HepG2 (cell line): Measurements from ENCODE around the gene RPS5. TPM values are rescaled to one million over a fixed set of nuclear protein-coding genes. Genes with fewer than 3 reads are reported as not detected.
A peak's percentile ranks its signal among the peaks of the same experiment; 100 is the strongest.

Experiments used
- EEA1 ChIP-seq: sonication (generic); formaldehyde crosslinking; IDR thresholded peaks from 2 replicates; pipeline ENCODE4 v1.5.1; 2020; ENCODE audit warnings: mild to moderate bottlenecking, missing genetic modification reagents, borderline replicate concordance
- ISX ChIP-seq: sonication (generic); formaldehyde crosslinking; conservative IDR thresholded peaks from 2 replicates; pipeline ENCODE4 v1.5.0; 2020; ENCODE audit warnings: missing genetic modification reagents
- MXD4 ChIP-seq: IDR thresholded peaks from 2 replicates; pipeline ENCODE4 v1.6.1; 2016; ENCODE audit warnings: mild to moderate bottlenecking, missing biosample characterization, missing genetic modification reagents
- MYC ChIP-seq: sonication (generic); formaldehyde crosslinking; IDR thresholded peaks from 2 replicates; pipeline ENCODE4 v1.9.0; 2021; ENCODE audit warnings: missing genetic modification reagents, borderline replicate concordance
- NR2F1 ChIP-seq, 2 experiments: fragments of 450-650 bp in 1 of 2; formaldehyde crosslinking in 1 of 2; IDR thresholded peaks; 2 replicates each; pipeline versions ENCODE4 v1.5.0 to v1.6.1; 2016 to 2020; ENCODE audit warnings: mild to moderate bottlenecking in 1 of 2, missing compliant biosample characterization in 1 of 2, missing genetic modification reagents in 1 of 2, moderate library complexity in 1 of 2
- PCBP2 ChIP-seq: fragments of 200-400 bp; formaldehyde crosslinking; optimal IDR thresholded peaks from 2 replicates; pipeline ENCODE3; 2018; ENCODE audit warnings: low read length, low read depth; ENCODE audit not compliant: poor library complexity, severe bottlenecking
- PRDM4 ChIP-seq: sonication (generic); formaldehyde crosslinking; IDR thresholded peaks from 2 replicates; pipeline ENCODE4 v1.9.0; 2021; ENCODE audit warnings: missing genetic modification reagents, borderline replicate concordance
- RBM39 ChIP-seq: fragments of 200-400 bp; formaldehyde crosslinking; IDR thresholded peaks from one replicate; pipeline ENCODE4 v1.6.1; 2018; ENCODE audit warnings: antibody characterized with exemption, mild to moderate bottlenecking, low read depth, low read length; ENCODE audit not compliant: poor library complexity, severe bottlenecking
- SRSF9 ChIP-seq: fragments of 200-400 bp; formaldehyde crosslinking; IDR thresholded peaks from 2 replicates; pipeline ENCODE4 v1.6.1; 2018; ENCODE audit warnings: borderline replicate concordance, mild to moderate bottlenecking, low read depth, low read length; ENCODE audit not compliant: insufficient read depth, poor library complexity, severe bottlenecking
- ZFX ChIP-seq: sonication (generic); formaldehyde crosslinking; IDR thresholded peaks from 2 replicates; pipeline ENCODE4 v1.4.0; 2020; ENCODE audit warnings: mild to moderate bottlenecking, low read depth, missing genetic modification reagents, moderate library complexity
- polyA plus RNA-seq, 8 experiments: library from polyadenylated mRNA; depleted of rRNA in 3 of 8; stranded (reverse) in 7 of 8; unstranded in 1 of 8; fragments of >200 nt; fragmentation: Illumina TruSeq in 4 of 8; extraction: Trizol in 4 of 8; gene quantifications; 2 replicates each; pipeline versions ENCODE4 v1.2.1 to v1.2.3, GENCODE V29; 2011 to 2016; ENCODE audit warnings: low read depth in 4 of 8, missing spikeins in 1 of 8, mixed read lengths in 1 of 8; ENCODE audit not compliant: insufficient read depth in 1 of 8
- total RNA-seq, 5 experiments: library from RNA; depleted of rRNA; stranded (reverse); fragments of >200 nt; fragmentation: Illumina TruSeq; extraction: Trizol; gene quantifications; 2 replicates each; pipeline ENCODE4 v1.2.3, GENCODE V29; 2016; ENCODE audit warnings: low read depth in 1 of 5
- TF ChIP-seq, protein P1 (sequence below): IDR thresholded peaks from 2 replicates; pipeline ENCODE4 v1.6.1; 2012; ENCODE audit warnings: low read depth, low read length, improper control_type of control experiment
- TF ChIP-seq, protein P2 (sequence below): sonication (generic); IDR thresholded peaks from 2 replicates; pipeline ENCODE4 v1.6.1; 2016; ENCODE audit warnings: low read depth, borderline replicate concordance
- TF ChIP-seq, protein P3 (sequence below): sonication (generic); formaldehyde crosslinking; IDR thresholded peaks from 2 replicates; pipeline ENCODE4 v1.5.0; 2020; ENCODE audit warnings: missing genetic modification reagents

The RPS5 gene
- total and polyA plus RNA-seq, 2 of the 13 experiments (the other 11 are each of a cell fraction or from before 2014, with no cell fraction given): 1,544 to 4,408 TPM

- TF ChIP-seq, protein P1, sequence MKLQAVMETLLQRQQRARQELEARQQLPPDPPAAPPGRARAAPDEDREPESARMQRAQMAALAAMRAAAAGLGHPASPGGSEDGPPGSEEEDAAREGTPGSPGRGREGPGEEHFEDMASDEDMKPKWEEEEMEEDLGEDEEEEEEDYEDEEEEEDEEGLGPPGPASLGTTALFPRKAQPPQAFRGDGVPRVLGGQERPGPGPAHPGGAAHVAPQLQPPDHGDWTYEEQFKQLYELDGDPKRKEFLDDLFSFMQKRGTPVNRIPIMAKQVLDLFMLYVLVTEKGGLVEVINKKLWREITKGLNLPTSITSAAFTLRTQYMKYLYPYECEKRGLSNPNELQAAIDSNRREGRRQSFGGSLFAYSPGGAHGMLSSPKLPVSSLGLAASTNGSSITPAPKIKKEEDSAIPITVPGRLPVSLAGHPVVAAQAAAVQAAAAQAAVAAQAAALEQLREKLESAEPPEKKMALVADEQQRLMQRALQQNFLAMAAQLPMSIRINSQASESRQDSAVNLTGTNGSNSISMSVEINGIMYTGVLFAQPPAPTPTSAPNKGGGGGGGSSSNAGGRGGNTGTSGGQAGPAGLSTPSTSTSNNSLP: no peak
- TF ChIP-seq RBM39: peak; percentile 85
- TF ChIP-seq ISX: 0 out of 2 replicates have a peak, but pooled peaks have one; percentile 46
- no peak for TF ChIP-seq SRSF9
- TF ChIP-seq MXD4 (CRISPR knock-in tag): peak; percentile 89
- TF ChIP-seq, protein P2, sequence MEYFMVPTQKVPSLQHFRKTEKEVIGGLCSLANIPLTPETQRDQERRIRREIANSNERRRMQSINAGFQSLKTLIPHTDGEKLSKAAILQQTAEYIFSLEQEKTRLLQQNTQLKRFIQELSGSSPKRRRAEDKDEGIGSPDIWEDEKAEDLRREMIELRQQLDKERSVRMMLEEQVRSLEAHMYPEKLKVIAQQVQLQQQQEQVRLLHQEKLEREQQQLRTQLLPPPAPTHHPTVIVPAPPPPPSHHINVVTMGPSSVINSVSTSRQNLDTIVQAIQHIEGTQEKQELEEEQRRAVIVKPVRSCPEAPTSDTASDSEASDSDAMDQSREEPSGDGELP: peak; percentile 42; the same call in 1 of the 2 replicates
- no peak for TF ChIP-seq PCBP2
- peak; percentile 99 for TF ChIP-seq ZFX
- TF ChIP-seq PRDM4: no peak
- TF ChIP-seq EEA1 (CRISPR knock-in tag): no peak
- TF ChIP-seq NR2F1 (CRISPR knock-in tag; IDR thresholded peaks at IDR 0.05): no peak
- TF ChIP-seq, protein P3, sequence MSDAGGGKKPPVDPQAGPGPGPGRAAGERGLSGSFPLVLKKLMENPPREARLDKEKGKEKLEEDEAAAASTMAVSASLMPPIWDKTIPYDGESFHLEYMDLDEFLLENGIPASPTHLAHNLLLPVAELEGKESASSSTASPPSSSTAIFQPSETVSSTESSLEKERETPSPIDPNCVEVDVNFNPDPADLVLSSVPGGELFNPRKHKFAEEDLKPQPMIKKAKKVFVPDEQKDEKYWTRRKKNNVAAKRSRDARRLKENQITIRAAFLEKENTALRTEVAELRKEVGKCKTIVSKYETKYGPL (CRISPR knock-in tag): peak; percentile 81
- peak; percentile 93 for TF ChIP-seq MYC (CRISPR knock-in tag)
Measured at GRCh38 chr19:58362272-58362994, 24.6 kb upstream of the RPS5 start, which contains the start of gene ZNF497 (continued).
